Body of pancreas (tissue), 4 donors: Measurements from ENCODE around the gene CFAP57. TPM values are rescaled to one million over a fixed set of nuclear protein-coding genes. Genes with fewer than 3 reads are reported as not detected.

Experiments
- ATAC-seq: fragments of 150-250 bp; one replicate; pipeline ENCODE4 v1.9.1; 2016
- DNase-seq, 4 donors: peaks; one replicate each; pipeline ENCODE4 v3.0.0-alpha.2; 2019
- H3K27ac ChIP-seq, 4 donors: fragments of 200-600 bp; sonication (generic); 1 replicate in 3 of 4; 2 replicates in 1 of 4; pipeline versions ENCODE4 v1.5.1 to v1.6.1; 2016 to 2019; ENCODE audit warnings: mild to moderate bottlenecking in 1 of 4, mixed read lengths in 1 of 4, moderate library complexity in 1 of 4
- H3K27me3 ChIP-seq, 2 donors: fragments of 200-600 bp; sonication (generic); one replicate each; pipeline ENCODE4 v1.6.0; 2016; ENCODE audit warnings: mild to moderate bottlenecking in 1 of 2
- H3K36me3 ChIP-seq, 2 donors: fragments of 200-600 bp; sonication (generic); replicated peaks in 1 of 2; 2 replicates each; pipeline ENCODE4 v1.5.1; 2016; ENCODE audit warnings: low read depth in 2 of 2; ENCODE audit not compliant: insufficient read depth in 1 of 2
- H3K4me1 ChIP-seq: fragments of 200-600 bp; sonication (generic); one replicate; pipeline ENCODE4 v1.6.0; 2016
- H3K4me3 ChIP-seq, 2 donors: fragments of 200-600 bp; sonication (generic); 1 replicate in 1 of 2; 2 replicates in 1 of 2; pipeline ENCODE4 v1.5.1; 2016 to 2019
- H3K9me3 ChIP-seq, 3 donors: fragments of 200-600 bp; sonication (generic); 1 replicate in 2 of 3; 2 replicates in 1 of 3; pipeline ENCODE4 v1.5.1; 2016
- POLR2A ChIP-seq, 3 donors: fragments of 450-650 bp; IDR thresholded peaks; one replicate each; pipeline ENCODE4 v1.6.1; 2016; ENCODE audit warnings: antibody characterized with exemption in 3 of 3, mild to moderate bottlenecking in 2 of 3
- WGBS, 2 donors: methylation state at CpG; one replicate each; pipeline ENCODE4 v1.1.5; 2017; 5-methylcytosine and 5-hydroxymethylcytosine counted together
- intact Hi-C: fragments of 100-400 bp; cut with DNase I; formaldehyde crosslinking; loops from one replicate; pipeline ENCODE4 v1.15.1; 2023
- total RNA-seq, 2 donors: library from RNA; depleted of rRNA; stranded (reverse); fragments of >200 nt; gene quantifications; one replicate each; pipeline ENCODE4 v1.1.0, GENCODE V29; 2016
- TF ChIP-seq, protein P1 (sequence below), 7 experiments: fragments of 450-650 bp in 4 of 7; fragments of 200-600 bp in 3 of 7; sonication (generic) in 3 of 7; IDR thresholded peaks; one replicate each; pipeline ENCODE4 v1.5.1; 2016 to 2019; ENCODE audit warnings: antibody characterized with exemption in 7 of 7

The CFAP57 gene
- total RNA-seq, 2 donors from 2014 or later: 0.26 to 1.3 TPM

GRCh38 chr1:43214501-43215444 lies 42.6 kb downstream of the CFAP57 start:
- no peak for DNase-seq
- Histone ChIP-seq H3K27me3 (no peaks in the 10 kb centered on the region), H3K36me3 (no peaks in the 10 kb centered on the region), H3K9me3 (no peaks in the 10 kb centered on the region), H3K4me3 (no peak overlapping the region), H3K27ac (no peak overlapping the region), H3K4me1 (peaks cover 4% of the 10 kb centered on the region)
- intact Hi-C loops: no loop called here
- no peak for TF ChIP-seq POLR2A (IDR thresholded peaks at IDR 0.05)
- TF ChIP-seq, protein P1, sequence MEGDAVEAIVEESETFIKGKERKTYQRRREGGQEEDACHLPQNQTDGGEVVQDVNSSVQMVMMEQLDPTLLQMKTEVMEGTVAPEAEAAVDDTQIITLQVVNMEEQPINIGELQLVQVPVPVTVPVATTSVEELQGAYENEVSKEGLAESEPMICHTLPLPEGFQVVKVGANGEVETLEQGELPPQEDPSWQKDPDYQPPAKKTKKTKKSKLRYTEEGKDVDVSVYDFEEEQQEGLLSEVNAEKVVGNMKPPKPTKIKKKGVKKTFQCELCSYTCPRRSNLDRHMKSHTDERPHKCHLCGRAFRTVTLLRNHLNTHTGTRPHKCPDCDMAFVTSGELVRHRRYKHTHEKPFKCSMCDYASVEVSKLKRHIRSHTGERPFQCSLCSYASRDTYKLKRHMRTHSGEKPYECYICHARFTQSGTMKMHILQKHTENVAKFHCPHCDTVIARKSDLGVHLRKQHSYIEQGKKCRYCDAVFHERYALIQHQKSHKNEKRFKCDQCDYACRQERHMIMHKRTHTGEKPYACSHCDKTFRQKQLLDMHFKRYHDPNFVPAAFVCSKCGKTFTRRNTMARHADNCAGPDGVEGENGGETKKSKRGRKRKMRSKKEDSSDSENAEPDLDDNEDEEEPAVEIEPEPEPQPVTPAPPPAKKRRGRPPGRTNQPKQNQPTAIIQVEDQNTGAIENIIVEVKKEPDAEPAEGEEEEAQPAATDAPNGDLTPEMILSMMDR (IDR thresholded peaks at IDR 0.05): no peak
- ATAC-seq: no peak
- WGBS, 2 donors: 47 to 57% methylated on average over 7 of the region's 7 CpGs

DNA sequence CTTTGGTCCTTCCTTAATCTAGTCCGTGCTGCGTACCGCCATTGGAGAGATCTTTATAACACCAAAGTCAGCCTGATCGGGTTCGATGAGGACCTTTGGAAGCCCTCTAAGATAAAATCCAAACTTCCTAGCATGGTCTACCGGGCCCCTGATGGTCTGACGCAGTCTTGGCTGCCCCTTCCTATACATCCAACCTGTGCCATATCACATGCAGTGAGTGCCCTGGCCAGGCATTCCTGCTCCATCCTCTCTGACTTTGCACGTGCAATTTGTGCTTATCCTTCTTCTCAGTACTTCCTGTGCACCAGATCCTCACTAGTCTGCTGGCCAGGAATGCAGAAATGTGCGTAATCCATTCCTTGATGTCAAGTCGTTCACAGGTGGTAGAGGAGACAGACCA lies 45.6 kb downstream of the CFAP57 start:
- WGBS, 2 donors: 85 to 91% methylated on average over 10 of the region's 10 CpGs

GRCh38 chr1:43220905-43221778 lies 49.0 kb downstream of the CFAP57 start:
- ATAC-seq (no peak), DNase-seq (no peak)
- 68 to 71% methylated on average over 7 of the region's 7 CpGs for WGBS, 2 donors
- Histone ChIP-seq H3K27ac (no peak overlapping the region), H3K4me1 (no peaks in the 10 kb centered on the region), H3K27me3 (no peaks in the 10 kb centered on the region), H3K9me3 (no peaks in the 10 kb centered on the region), H3K4me3 (no peak overlapping the region), H3K36me3 (no peaks in the 10 kb centered on the region)
- no peak for TF ChIP-seq POLR2A (IDR thresholded peaks at IDR 0.05)
- TF ChIP-seq, protein P1 (IDR thresholded peaks at IDR 0.05): no peak
- intact Hi-C loops: no loop called here

More for the DNA sequence above, 45.6 kb downstream of the CFAP57 start:
- Histone ChIP-seq H3K9me3 (no peaks in the 10 kb centered on the region), H3K36me3 (no peaks in the 10 kb centered on the region), H3K4me1 (peaks cover 4% of the 10 kb centered on the region), H3K27ac (no peak overlapping the region), H3K4me3 (no peak overlapping the region), H3K27me3 (no peaks in the 10 kb centered on the region)
- no peak for ATAC-seq
- intact Hi-C loops: no loop called here
- DNase-seq: no peak
- no peak for TF ChIP-seq POLR2A (IDR thresholded peaks at IDR 0.05)
- TF ChIP-seq, protein P1 (IDR thresholded peaks at IDR 0.05): no peak

- no peaks in the 10 kb centered on the region for H3K27me3 ChIP-seq
- H3K36me3 ChIP-seq: no peaks in the 10 kb centered on the region
- intact Hi-C loops: no loop called here
- no peak overlapping the region for H3K4me3 ChIP-seq
- WGBS, 2 donors: 100% methylated on average over 1 of the region's 1 CpG; no CpG with 5 or more reads in 1 of the 2 donors
- H3K4me1 ChIP-seq: no peaks in the 10 kb centered on the region
- no peak for ATAC-seq
- no peaks in the 10 kb centered on the region for H3K9me3 ChIP-seq
- no peak for DNase-seq
- no peak overlapping the region for H3K27ac ChIP-seq
- no peak for TF ChIP-seq POLR2A (IDR thresholded peaks at IDR 0.05)
- TF ChIP-seq, protein P1 (IDR thresholded peaks at IDR 0.05): no peak
Observed at GRCh38 chr1:43221797-43222196, 49.7 kb downstream of the CFAP57 start.
